ENCODE measurements around the gene USP19.

The USP19 gene

DNA sequence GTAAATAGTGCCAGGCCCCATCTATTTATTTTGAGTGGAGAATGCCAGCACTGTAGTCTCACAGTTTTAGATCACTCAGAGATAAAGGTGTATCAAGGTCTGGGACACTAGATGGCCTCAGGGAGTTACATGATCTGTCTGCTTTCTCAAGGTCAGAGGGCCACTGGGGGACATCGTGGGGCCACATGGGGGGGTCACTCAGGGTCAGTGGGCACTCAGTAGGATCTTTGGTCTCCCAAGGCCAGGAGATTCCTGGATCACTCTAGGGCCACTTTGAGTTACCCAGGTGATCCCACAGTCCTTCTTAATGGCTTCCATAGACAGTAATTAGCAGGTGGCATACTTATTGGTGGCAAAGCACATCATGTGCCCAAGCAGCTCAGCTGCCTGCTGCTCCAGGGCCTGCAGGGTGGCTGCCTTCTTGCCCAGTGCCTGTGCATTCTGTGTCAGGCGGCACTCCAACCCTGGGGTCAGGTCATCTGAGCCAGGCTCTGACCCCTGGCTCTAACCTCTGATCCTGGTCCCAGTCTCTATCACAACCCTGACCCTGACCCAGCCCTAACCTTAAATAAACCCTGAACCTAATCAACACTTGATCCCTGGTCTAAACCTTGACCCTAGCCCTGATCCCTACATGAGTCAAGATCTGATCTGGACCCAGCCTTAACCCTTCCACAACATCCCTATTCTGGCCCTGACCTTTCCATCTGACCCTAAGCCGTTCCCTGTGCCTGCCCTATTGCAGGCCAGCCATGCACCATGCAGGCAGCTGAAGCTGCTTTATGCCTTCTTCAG, 14.0 kb upstream of the USP19 start:
- no peak for DNase-seq

DNA sequence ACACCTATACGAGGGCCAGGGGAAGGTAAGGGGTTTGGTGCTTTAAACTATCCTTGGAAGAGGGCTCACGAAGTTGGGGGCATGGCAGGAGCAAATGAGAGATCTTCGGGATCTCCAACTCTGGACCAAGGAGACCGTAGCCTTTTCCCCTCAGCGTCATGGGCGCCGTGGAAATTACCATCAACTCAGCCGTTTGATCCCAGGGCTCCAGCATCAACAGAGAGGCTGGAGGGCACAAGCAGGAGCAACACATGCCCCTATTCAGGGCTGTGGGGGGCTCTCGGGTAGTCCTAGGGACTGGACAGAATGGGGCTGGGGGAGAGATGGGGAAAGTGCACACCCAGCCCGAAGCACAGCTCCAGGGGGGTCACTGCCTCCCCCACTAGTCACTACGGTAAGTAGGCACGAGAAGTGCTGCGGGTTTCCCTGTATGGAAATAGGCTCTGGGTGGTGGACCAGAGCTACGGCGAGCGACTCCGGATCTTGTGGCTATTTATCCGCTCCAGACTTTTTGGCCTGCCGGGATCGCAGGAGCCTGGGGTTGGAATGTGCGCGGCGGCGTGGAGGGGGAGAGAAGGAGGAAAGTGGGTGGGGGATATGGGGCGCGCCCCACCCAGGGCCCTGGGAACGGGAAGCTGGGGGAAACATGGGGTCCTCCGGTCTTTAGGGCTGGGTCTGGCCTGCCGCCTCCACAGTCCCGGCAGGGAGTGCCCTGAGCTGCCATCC, 12.8 kb upstream of the USP19 start:
- peak in 13 of 14 donors; percentile 22 to 77 (median 58) for DNase-seq

DNA sequence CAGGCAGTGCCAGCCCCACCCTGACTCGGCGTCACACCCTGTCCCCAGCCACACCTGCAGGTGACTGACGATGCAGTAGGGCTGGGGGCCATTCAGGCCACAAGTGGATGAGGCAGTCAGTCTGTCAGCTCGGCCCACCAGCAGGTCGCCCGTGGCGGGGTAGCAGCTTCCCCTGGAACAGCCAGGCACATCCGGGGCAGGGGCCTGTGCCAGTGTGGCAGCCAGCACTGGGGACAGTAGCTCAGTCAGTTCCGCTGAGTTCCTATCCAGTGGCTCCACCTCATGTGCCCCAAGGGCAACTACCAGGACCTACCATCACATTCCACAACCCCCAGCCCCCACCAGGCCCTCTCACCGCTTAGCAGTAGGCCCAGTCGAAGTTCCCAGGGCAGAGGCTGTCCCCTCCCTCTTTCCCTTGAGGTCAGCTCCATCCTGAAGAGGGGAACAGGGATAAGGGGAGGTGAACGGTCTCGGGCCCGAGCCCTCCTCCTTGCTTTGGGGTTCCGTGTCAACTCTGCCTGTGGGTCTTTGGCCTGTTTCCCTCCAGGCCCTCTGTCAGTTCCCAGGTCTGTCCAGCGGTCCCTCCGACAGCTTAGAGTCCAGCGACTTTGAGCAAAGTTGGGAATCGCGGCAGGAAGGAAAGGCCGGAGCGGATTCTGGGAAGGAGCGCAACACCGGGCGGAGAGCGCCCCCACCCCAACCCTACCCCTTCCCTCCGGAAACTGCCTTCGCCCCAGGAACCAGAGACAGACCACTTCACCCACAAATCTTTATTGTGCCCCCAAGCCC, 12.0 kb upstream of the USP19 start, which contains the start of gene LAMB2:
TSS of gene LAMB2 (minus strand) at position 614 of the 789 bp plus-strand sequence. CDS start at position 431, 183 bp downstream.
- DNase-seq, result peak in 12 of 14 donors; percentile 10 to 66 (median 46)

DNA sequence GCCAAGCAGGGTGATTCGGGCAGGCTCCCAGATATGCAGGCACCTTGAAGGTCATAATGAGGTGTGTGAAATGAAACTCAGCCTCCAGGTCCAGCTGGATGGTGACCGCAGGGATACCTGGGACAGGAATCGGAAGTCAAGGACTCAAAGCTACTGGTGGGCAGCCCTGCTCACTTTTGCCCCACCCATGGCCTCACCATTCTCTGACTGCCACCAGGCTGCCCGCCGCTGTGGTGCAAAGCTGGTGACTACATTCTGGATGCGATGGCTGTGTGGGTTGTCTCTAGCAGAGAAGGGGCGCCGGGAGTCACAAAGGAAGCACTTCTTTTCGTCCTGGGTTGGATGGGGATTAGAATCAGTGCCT, 11.4 kb upstream of the USP19 start:
- no peak for DNase-seq

DNA sequence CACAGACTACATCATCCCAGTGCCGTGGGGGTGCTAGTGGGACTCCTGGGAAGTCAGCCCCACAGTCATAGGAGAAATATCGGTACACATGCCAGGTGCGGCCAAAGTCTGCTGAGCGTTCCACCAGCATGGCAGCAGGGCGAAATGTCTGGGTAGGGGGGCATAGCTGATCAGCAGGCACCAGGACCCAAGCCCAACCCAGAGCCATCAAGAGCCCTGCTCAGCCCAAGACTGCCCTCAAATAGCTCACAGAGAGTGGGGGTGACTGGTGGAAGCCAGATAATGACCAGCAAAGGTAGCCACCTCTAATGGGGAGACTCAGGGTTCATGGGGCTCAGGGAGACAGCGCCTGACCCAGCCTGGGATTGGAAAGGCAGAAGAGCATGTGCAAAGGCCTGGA, 11.0 kb upstream of the USP19 start:
- no peak for DNase-seq

DNA sequence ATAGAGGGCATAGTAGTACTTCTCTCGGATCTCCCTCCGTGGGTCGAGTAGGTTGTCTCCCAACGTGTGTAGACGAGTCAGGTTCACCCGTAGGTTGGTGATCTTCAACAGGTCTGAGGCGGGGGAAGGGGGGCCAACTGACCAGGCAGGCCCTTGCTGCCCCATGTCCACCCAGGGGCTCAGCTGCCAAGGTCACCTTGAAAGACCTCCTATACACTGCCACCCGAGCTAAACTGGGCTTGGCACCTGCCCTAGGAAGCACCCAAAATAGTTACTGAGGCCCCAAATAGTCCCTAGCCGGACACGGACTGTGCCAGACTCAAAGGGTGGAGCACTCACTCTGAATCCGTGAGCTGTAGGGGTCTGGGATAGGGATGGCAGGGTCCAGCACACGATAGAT, 10.4 kb upstream of the USP19 start:
- DNase-seq, result no peak

DNA sequence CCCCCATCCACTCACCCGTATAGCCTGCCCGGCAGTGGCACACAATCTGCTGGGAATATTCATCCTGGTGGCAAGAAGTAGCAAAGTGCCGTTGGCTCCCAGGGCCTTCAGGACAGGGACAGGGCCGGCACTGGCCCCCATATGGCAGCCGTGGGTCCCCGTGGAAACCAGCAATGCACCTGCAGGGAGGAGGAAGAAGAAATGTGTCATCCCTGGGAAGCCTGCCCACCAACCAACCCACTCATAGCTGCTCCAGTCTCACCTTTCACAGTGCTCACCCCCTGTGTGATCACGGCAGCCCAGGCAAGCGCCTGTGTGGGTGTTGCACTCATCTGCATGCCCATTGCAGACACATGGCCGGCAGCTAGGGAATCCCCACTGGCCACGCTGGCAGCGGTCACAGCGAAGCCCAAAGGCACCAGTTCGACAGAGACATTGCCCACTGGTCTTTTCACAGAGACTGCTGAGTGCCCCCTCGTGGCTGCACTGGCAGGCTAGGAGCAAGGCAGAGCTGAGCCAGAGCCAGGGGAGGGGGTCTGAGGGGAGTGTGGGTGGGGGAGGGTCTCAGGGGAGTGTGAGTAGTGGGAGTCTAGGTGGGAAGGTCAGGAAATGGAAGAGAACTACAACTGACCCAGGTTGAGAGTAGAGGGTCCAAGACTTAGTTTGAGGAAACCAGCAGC, 4.5 kb upstream of the USP19 start:
- peak in 1 of 14 donors; percentile 10 for DNase-seq

DNA sequence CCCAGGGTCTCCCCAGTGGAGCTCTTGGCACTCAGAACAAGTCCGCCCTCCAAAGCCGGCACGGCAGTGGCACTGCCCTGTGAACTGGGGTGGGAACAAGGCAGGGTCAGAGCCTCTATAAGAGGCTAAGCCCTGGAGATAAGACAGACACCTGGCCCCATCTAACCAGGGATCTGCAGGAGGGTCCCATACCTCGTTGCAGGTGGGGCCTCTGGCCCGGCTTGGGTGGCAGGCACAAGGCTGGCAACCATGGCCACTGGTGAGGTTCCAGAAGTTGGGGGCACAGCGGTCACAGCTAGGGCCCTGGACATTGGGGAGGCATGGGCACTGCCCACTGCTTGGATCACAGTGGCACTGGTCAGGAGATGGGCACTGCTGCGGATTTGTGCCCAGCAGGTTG, 3.6 kb upstream of the USP19 start:
- no peak for DNase-seq

DNA sequence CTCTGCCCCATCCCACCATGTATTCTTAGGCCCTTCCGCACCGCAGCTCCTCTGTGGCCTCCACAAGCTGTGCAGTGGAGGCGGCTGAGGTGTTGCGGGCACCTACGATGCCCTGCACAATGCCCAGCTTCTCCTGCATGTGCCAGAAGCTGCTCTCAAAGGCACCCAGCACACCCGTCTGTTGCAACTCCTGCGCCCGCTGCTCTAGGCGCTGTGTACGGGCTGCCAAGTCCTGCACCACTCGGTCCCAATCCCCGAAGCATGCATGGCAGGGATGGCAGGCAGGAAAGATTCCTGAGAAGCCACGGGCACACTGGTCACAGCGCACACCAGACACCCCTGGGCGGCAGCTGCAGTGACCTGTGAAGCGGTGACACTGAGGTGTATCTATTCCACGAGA, 3.1 kb upstream of the USP19 start:
- DNase-seq, result no peak

DNA sequence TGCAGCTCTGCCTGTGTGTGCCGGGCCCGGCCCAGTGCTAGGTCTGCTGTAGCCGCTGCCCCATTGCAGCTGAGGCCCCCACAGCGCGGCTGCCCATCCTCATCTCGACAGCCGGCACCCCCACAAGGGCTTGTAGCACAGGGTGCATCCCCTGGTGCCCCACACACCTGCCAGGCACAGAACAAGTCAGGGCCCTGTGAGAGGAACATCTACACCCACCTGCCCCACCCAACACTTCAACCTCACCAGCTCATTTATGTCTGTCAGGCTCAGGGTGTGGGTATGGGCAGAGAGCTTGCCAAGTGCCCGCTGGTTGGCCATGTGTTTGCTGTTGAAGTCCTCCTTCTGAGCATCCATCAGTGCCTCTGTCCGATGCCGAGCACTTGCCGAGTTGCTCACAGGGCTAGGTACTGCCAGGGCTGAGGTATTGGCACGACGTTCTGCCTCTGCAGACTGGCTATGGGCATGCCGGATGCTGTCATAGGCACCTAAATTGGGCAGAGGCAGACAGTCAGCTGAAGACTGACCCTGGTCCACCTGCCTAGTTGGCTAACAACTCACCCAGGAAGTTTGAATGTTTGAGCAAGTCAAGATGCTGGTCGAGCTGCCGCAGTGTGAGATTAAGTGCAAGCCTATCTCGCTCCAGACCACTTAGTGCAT, 2.4 kb upstream of the USP19 start:
- no peak for DNase-seq

DNA sequence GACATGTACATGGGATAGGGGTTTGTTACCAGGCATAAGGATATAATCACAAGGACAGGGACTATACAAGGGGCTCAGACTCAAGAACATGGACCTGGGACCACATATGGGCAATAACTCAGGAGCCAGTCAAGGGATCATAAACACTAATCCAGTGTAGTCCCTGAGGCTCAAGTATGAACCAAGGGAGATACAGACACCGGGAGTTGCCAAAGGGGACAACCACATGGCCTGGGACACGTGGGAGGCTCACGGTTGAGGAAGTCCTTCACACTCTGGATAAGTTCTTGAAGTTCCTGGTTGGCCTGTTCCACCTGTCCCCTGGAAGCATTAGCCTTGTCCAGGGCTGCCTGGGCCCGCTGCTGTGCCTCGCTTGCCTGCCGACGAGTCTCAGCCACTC, 1.8 kb upstream of the USP19 start:
- no peak for DNase-seq

DNA sequence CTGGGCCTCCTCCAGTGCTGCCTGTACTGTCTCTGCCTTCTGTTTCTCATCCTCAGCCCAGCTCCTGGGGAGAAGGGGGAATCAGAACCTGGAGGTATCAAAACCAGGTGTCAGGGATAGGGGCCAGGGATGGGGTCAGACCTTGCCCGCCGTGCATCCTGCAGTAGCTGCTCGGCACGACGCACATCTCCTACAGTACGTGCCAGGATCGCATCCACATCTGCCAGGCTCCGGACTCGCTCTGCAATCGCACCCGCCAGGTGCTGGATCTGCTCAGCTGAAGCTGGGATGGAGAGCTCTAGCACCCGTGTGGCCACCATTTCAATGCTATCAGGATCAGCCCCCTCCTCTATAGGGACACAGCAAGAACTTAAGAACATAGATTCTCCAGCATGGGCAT, 1.4 kb upstream of the USP19 start:
- DNase-seq, result no peak

DNA sequence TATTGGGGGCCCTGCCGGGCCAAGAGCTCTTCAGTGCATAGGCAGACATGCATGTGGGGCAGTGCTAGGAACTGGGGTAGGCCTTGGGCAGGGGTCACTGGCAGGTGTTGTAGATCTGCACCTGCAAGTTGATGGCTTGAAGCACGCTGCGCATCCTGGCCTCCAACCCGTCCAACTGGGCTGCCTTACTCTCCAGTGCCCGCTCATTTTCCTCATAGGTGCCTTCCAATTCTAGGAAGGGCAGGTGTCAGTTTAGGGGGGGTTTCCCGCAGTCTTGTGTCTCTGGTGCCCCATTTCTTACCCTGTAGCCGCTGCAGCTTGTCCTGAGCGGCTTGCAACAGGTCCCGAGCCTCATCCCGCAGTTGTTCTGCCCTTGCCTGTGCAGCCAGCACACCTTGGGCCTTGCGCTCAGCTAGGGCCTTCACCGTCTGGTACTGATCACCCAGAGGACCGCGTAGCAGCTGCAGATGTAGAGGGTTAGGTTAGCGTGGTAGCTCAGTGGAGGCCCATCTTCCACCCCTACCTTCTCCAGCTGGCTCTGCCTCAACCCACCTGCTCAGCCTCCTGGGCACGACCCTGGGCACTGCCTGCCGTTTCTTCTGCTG, 611 bp upstream of the USP19 start:
- no peak for DNase-seq

DNA sequence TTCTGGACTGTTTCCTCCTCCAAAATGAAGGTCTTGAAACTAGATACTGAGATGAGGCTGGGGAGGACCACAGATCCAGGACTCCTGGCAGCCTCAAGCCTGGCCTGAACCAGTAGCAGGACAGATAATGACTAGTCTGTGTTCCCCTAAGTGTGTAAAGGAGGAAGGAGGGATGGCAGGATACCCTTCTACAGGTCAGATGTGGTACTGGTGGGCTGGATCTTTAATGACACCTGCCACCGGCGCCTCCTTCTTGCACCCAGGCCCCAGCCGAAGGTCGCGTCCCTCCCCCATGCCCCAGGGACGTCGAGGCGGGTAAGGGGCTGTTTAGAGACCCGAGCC, 556 bp downstream of the USP19 start:
- no peak for DNase-seq

DNA sequence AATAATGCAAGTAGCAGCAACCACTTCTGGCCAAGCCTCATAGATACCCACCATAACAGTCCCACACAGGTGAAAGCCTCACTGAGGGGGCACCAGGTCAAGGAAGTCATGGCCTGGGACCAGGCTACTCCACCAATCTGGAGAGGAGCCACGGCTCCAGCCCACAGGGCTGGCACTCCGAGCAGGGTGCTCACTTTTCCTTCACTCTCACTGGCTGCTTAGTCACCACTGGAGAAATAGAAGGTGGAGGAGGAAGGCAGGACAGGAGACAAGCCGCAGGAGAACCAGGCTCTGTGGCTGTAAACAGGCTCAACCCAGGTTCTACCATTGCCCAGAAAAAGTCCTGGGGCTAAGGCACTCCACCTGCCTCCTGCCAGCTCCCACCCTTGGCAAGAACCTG, 1.2 kb downstream of the USP19 start:
- no peak for DNase-seq

DNA sequence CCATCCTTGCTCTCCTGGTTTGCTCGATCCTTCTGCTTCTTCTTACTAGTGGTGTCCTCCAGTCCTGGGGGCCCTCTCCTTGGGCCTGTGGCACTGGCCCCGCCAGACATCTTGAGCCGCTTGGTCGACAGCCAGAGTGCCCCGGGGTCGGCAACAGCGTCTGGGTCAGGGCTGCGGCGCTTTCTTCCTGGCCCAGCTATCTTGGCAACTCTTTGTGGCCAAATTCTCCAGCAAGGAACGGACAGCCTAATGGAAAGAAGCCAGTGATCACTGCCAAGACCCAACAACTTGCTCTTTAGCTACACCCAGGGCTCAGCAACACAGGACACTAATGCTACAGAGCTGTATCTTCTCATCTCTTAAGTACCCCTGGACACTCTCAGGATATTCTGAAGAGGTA, 1.6 kb downstream of the USP19 start:
- no peak for DNase-seq

DNA sequence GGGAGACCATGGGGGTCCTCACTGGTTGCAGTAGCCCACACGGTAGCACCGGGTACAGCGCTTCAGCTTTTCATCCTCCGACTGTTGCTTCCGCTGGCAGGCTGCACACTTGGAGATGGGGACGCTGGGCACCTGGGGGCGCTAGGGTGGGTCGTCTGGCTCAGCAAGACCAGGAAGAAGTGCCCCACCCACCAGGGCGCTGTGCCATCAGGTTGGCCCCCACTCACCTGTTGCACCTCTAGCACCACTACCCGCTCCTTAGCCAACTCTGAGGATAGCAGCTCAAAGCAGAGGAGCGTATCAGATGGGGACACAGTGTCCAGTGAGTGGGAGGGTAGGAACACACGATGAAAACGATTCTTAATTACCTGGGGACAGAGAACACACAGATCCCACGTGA, 8.4 kb downstream of the USP19 start:
- DNase-seq, result no peak

DNA sequence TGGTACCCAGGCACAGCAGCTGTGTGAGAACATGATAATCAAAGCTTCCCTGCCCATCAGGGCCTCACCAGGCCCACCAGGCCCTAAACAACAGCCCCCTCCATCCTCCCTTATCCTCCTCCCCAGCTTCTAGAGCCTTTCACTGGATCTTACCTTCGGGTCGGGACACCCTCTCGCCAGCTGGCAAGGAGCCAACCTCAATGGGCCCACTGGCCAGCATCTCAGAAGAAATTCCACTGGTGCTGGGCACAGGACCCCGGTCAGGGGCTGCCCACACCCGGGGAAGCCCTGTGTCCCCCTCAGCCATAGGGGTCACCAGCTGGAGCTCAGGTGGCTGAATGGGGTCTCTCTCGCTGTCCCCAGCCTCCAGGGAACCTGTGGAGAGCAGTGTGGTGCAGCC, 9.3 kb downstream of the USP19 start:
- DNase-seq, result no peak

DNA sequence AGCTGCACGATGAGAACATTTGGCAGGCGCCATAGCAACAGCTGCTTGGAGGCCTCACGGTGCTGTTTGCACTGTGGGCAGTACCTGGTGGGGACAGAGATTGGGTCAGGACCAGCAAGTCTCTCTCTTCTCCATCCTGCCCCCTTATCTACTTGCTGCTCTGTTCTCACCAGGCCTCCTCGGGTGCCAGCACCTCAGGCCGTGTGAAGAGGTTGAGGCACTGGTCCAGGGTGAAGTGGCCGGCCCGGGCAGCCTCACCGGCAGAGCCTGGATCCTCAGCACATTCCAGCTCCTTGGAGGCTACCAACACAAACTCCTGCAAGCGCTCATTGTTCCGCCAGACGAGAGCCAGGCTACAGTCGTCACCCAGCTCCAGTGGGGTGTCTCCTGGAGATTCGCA, 9.8 kb downstream of the USP19 start:
- no peak for DNase-seq

DNA sequence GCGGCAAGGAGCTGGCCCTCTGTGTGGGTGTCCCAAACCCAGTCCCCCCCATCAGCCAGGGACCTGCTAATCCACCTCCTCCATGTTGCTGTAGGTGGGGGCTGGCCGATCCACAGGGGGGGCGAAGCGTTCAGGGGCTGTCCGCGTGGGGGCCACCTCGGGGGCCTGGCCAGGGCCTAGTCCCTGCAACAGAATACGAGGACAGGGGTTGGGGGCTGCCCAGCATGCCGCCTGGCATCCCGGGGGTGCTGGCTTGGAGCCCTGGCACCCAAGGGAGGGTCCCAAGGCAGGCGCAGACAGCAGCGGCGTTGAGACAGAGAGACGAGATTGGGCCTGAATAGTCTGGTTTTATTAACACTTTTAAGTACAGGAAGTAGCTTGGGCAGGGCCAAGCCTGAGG, 12.3 kb downstream of the USP19 start:
- no peak for DNase-seq

DNA sequence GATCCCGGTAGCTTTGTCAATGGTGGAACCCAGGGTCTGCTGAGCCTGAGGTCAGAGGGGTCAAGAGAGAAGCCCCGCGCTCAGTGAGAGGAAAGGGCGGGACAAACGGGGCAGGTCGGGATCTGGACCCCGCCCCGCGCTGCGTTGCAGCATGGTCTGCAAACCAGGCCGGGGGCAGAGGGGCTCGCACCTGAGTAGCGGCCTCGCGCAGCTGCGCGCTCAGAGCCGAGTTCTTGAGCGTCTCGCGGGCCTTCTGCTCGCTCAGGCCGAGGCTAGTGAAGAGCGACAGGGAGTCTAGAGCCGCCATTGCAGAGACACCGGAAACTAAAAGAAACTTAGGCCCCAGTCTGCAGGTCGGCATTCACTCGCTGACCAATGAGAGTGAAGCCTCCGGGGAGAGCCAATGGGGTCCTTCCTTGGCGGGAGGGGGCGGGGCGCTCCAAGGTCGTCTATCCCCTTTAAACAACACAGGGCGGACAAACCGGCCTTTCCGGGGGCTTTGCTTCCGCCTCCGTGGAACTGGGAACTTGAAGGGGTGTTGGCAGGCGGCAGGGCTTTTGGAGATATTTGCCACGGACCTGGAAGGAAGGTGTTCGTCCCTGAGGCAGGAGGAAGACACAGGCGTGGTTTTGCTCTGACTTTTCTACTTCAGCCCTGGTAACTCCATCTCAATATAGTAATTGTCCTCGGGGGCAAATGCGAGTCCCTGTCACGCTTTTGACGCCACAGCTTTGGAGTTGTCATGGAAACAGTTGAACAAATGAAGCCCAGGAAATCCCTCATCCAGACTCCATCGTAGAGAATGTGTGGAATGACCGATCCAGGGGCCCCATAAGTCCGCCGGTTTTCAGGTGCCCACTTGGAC, 16.0 kb downstream of the USP19 start, which contains the start of gene QARS1:
TSS of gene QARS1 (minus strand) at position 331 of the 865 bp plus-strand sequence. CDS start at position 307, 24 bp downstream.
- peak; percentile 51 to 93 (median 89) for DNase-seq
